Sigmoid colon (tissue), 7 donors: ENCODE measurements around the gene TMEM174. TPM values are rescaled to one million over a fixed set of nuclear protein-coding genes. Genes with fewer than 3 reads are reported as not detected.

Source experiments
- DNase-seq: peaks from one replicate; pipeline ENCODE4 v3.0.0-alpha.2; 2019
- H3K27ac ChIP-seq, 4 donors: fragments of 200-600 bp; sonication (generic); one replicate each; pipeline ENCODE4 v1.5.1; 2016 to 2019; ENCODE audit warnings: mild to moderate bottlenecking in 1 of 4
- H3K27me3 ChIP-seq, 3 donors: fragments of 200-600 bp; sonication (generic); one replicate each; pipeline ENCODE4 v1.5.1; 2019; ENCODE audit warnings: mild to moderate bottlenecking in 1 of 3
- H3K36me3 ChIP-seq, 4 donors: fragments of 200-600 bp; sonication (generic); one replicate each; pipeline ENCODE4 v1.5.1; 2016 to 2019
- H3K4me1 ChIP-seq, 4 donors: fragments of 200-600 bp; sonication (generic); one replicate each; pipeline ENCODE4 v1.5.1; 2017 to 2019
- H3K4me3 ChIP-seq, 4 donors: fragments of 200-600 bp; sonication (generic); one replicate each; pipeline ENCODE4 v1.5.1; 2017 to 2019; ENCODE audit warnings: mild to moderate bottlenecking in 2 of 4, moderate library complexity in 1 of 4
- H3K9me3 ChIP-seq, 4 donors: fragments of 200-600 bp in 3 of 4; sonication (generic) in 3 of 4; one replicate each; pipeline versions ENCODE4 v1.5.1 to v1.6.1; 2013 to 2019
- CTCF ChIP-seq, 4 experiments: fragments of 450-650 bp in 3 of 4; fragments of 200-600 bp in 1 of 4; IDR thresholded peaks; one replicate each; pipeline ENCODE4 v1.5.1; 2016 to 2019; ENCODE audit warnings: antibody characterized with exemption in 4 of 4, mild to moderate bottlenecking in 3 of 4, moderate library complexity in 2 of 4
- EP300 ChIP-seq, 4 donors: sonication (generic); formaldehyde crosslinking; IDR thresholded peaks; one replicate each; pipeline ENCODE4 v1.6.1; 2017; ENCODE audit warnings: antibody characterized with exemption in 4 of 4
- POLR2A ChIP-seq, 2 donors: fragments of 450-650 bp; IDR thresholded peaks; one replicate each; pipeline ENCODE4 v1.6.1; 2016; ENCODE audit warnings: antibody characterized with exemption in 2 of 2, mild to moderate bottlenecking in 2 of 2, moderate library complexity in 2 of 2
- POLR2AphosphoS5 ChIP-seq, 4 donors: sonication (generic); formaldehyde crosslinking; IDR thresholded peaks; one replicate each; pipeline ENCODE4 v1.6.1; 2017; ENCODE audit warnings: antibody characterized with exemption in 4 of 4
- WGBS, 2 donors: extraction: QIAGEN DNeasy Blood & Tissue Kit; methylation state at CpG; one replicate each; pipeline ENCODE4 v1.1.7; 2013; 5-methylcytosine and 5-hydroxymethylcytosine counted together
- intact Hi-C: fragments of 100-400 bp; cut with DNase I; formaldehyde crosslinking; loops from one replicate; pipeline ENCODE4 v1.15.1; 2023
- polyA plus RNA-seq, 3 donors: library from polyadenylated mRNA; stranded (reverse); fragments of 200-250 nt; gene quantifications; one replicate each; pipeline ENCODE4 v1.2.3, GENCODE V29; 2013
- total RNA-seq, 4 donors: library from RNA; depleted of rRNA; stranded (reverse); fragments of >200 nt; gene quantifications; one replicate each; pipeline ENCODE4 v1.1.0, GENCODE V29; 2016
- donor health status: healthy with polysubstance abuse.
- donor health status: Bipolar disorder and iron deficiency.
- donor health status: healthy.

TMEM174 gene
- total and polyA plus RNA-seq, 7 donors, result not detected

- peaks cover 0 to 14% (median 6%) of the 10 kb centered on the region in 3 donors for H3K27me3 ChIP-seq
- no peak overlapping the region for H3K4me3 ChIP-seq
- H3K9me3 ChIP-seq, result no peaks in the 10 kb centered on the region
- no peaks in the 10 kb centered on the region for H3K4me1 ChIP-seq
- TF ChIP-seq POLR2AphosphoS5 (IDR thresholded peaks at IDR 0.05) (no peak), EP300 (IDR thresholded peaks at IDR 0.05) (no peak), CTCF (IDR thresholded peaks at IDR 0.05) (no peak), POLR2A (IDR thresholded peaks at IDR 0.05) (no peak)
- intact Hi-C loops, result no loop called here
- no peak for DNase-seq
- WGBS, 2 donors, result 66 to 70% methylated on average over 15 of the region's 15 CpGs
- no peak overlapping the region for H3K27ac ChIP-seq
- no peaks in the 10 kb centered on the region for H3K36me3 ChIP-seq
Observed at GRCh38 chr5:73136055-73136562, 36.9 kb upstream of the TMEM174 start.

- H3K4me3 ChIP-seq, result no peak overlapping the region
Observed at GRCh38 chr5:73137563-73138530, 35.1 kb upstream of the TMEM174 start.

GRCh38 chr5:73139485-73139884 lies 33.5 kb upstream of the TMEM174 start:
- Histone ChIP-seq H3K36me3 (no peaks in the 10 kb centered on the region), H3K9me3 (no peaks in the 10 kb centered on the region), H3K27me3 (peaks cover 0 to 14% (median 6%) of the 10 kb centered on the region in 3 donors), H3K27ac (no peak overlapping the region), H3K4me3 (no peak overlapping the region), H3K4me1 (no peaks in the 10 kb centered on the region)
- DNase-seq, result no peak
- WGBS, 2 donors, result 38 to 64% methylated on average over 3 of the region's 3 CpGs
- no peak for TF ChIP-seq POLR2A (IDR thresholded peaks at IDR 0.05)
- intact Hi-C loops, result no loop called here

More at GRCh38 chr5:73137563-73138530, 35.1 kb upstream of the TMEM174 start:
- Histone ChIP-seq H3K27ac (no peak overlapping the region), H3K9me3 (no peaks in the 10 kb centered on the region), H3K36me3 (no peaks in the 10 kb centered on the region), H3K27me3 (peaks cover 0 to 14% (median 6%) of the 10 kb centered on the region in 3 donors), H3K4me1 (no peaks in the 10 kb centered on the region)
- intact Hi-C loops, result no loop called here
- WGBS, 2 donors, result 87 to 94% methylated on average over 10 of the region's 10 CpGs
- TF ChIP-seq CTCF (IDR thresholded peaks at IDR 0.05), result no peak
- no peak for TF ChIP-seq POLR2A (IDR thresholded peaks at IDR 0.05)
- TF ChIP-seq POLR2AphosphoS5 (IDR thresholded peaks at IDR 0.05), result no peak
- TF ChIP-seq EP300 (IDR thresholded peaks at IDR 0.05), result no peak
- no peak for DNase-seq

GRCh38 chr5:73140801-73141200 lies 32.2 kb upstream of the TMEM174 start:
- H3K9me3 ChIP-seq, result no peaks in the 10 kb centered on the region
- intact Hi-C loops, result no loop called here
- WGBS, 2 donors, result 96 to 98% methylated on average over 1 of the region's 1 CpG
- DNase-seq, result no peak
- peaks cover 0 to 14% (median 6%) of the 10 kb centered on the region in 3 donors for H3K27me3 ChIP-seq
- no peak overlapping the region for H3K27ac ChIP-seq
- TF ChIP-seq POLR2A (IDR thresholded peaks at IDR 0.05), result no peak
- no peak for TF ChIP-seq POLR2AphosphoS5 (IDR thresholded peaks at IDR 0.05)
- TF ChIP-seq CTCF (IDR thresholded peaks at IDR 0.05), result no peak
- no peak for TF ChIP-seq EP300 (IDR thresholded peaks at IDR 0.05)
- H3K4me3 ChIP-seq, result no peak overlapping the region
- no peaks in the 10 kb centered on the region for H3K36me3 ChIP-seq
- no peaks in the 10 kb centered on the region for H3K4me1 ChIP-seq

- Histone ChIP-seq H3K4me3 (no peak overlapping the region), H3K27me3 (peaks cover 0 to 3% (median 0%) of the 10 kb centered on the region in 3 donors), H3K27ac (no peak overlapping the region), H3K36me3 (no peaks in the 10 kb centered on the region), H3K9me3 (no peaks in the 10 kb centered on the region), H3K4me1 (no peaks in the 10 kb centered on the region)
- DNase-seq, result no peak
- intact Hi-C loops, result no loop called here
- no peak for TF ChIP-seq CTCF (IDR thresholded peaks at IDR 0.05)
- TF ChIP-seq POLR2AphosphoS5 (IDR thresholded peaks at IDR 0.05), result no peak
- no peak for TF ChIP-seq EP300 (IDR thresholded peaks at IDR 0.05)
- no peak for TF ChIP-seq POLR2A (IDR thresholded peaks at IDR 0.05)
- WGBS, 2 donors, result 81% methylated on average over 8 of the region's 8 CpGs
Observed at GRCh38 chr5:73142035-73142434, 31.0 kb upstream of the TMEM174 start.
